Measurements from ENCODE around the gene CACNB2. TPM values are rescaled to one million over a fixed set of nuclear protein-coding genes. Genes with fewer than 3 reads are reported as not detected.

CACNB2 gene
- polyA plus RNA-seq, 2 donors: 3.8 to 5.1 TPM

DNA sequence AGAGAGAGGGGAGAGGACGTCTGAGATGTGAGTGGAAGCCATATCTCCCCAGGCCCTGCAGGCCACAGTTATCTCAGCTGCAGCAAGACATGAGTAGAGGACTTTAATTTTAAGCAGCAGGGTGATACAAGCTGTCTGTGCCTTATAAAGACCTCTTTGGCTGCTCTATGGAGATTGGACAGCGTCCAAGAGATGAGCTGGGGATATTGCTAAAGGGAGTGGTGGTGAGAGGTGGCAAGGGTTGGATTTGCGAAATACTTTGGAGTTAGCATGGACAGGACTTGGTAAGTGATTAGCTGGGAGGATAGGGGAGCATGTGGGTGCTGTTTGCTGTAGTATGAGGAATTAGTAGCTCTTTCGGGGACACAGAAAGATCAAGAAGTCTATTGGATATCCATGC, 191.8 kb downstream of the CACNB2 start:
- no peaks in the 10 kb centered on the region for H3K4me1 ChIP-seq (ENCODE audit: control insufficient read depth in 2 of 2, insufficient read depth in 2 of 2, low read length in 1 of 2)
- H3K27me3 ChIP-seq (ENCODE audit: control insufficient read depth in 1 of 2, insufficient read depth in 2 of 2, low read length in 2 of 2): no peaks in the 10 kb centered on the region
- no peaks in the 10 kb centered on the region for H3K36me3 ChIP-seq (ENCODE audit: control insufficient read depth in 2 of 2, insufficient read depth in 2 of 2, low read length in 1 of 2)
- peaks cover 0 to 3% of the 10 kb centered on the region in 2 donors for H3K9me3 ChIP-seq (ENCODE audit: control insufficient read depth in 2 of 2, insufficient read depth in 1 of 2, low read depth in 1 of 2, low read length in 1 of 2)
- no peak overlapping the region for H3K27ac ChIP-seq (ENCODE audit: low read depth in 2 of 2, low read length in 1 of 2)
- H3K4me3 ChIP-seq (ENCODE audit: low read depth in 1 of 2, low read length in 2 of 2): no peak overlapping the region
- WGBS, 2 donors: 72 to 83% methylated on average over 4 of the region's 4 CpGs

GRCh38 chr10:18332484-18332883, 192.3 kb downstream of the CACNB2 start:
- WGBS, 2 donors: 74 to 90% methylated on average over 1 of the region's 1 CpG
- Histone ChIP-seq H3K36me3 (ENCODE audit: control insufficient read depth in 2 of 2, insufficient read depth in 2 of 2, low read length in 1 of 2) (no peaks in the 10 kb centered on the region), H3K4me3 (ENCODE audit: low read depth in 1 of 2, low read length in 2 of 2) (no peak overlapping the region), H3K9me3 (ENCODE audit: control insufficient read depth in 2 of 2, insufficient read depth in 1 of 2, low read depth in 1 of 2, low read length in 1 of 2) (peaks cover 0 to 3% of the 10 kb centered on the region in 2 donors), H3K27ac (ENCODE audit: low read depth in 2 of 2, low read length in 1 of 2) (no peak overlapping the region), H3K4me1 (ENCODE audit: control insufficient read depth in 2 of 2, insufficient read depth in 2 of 2, low read length in 1 of 2) (no peaks in the 10 kb centered on the region), H3K27me3 (ENCODE audit: control insufficient read depth in 1 of 2, insufficient read depth in 2 of 2, low read length in 2 of 2) (no peaks in the 10 kb centered on the region)

GRCh38 chr10:18333621-18334020, 193.4 kb downstream of the CACNB2 start:
- no peak overlapping the region for H3K4me3 ChIP-seq (ENCODE audit: low read depth in 1 of 2, low read length in 2 of 2)
- no peaks in the 10 kb centered on the region for H3K27me3 ChIP-seq (ENCODE audit: control insufficient read depth in 1 of 2, insufficient read depth in 2 of 2, low read length in 2 of 2)
- H3K36me3 ChIP-seq (ENCODE audit: control insufficient read depth in 2 of 2, insufficient read depth in 2 of 2, low read length in 1 of 2): no peaks in the 10 kb centered on the region
- H3K27ac ChIP-seq (ENCODE audit: low read depth in 2 of 2, low read length in 1 of 2): no peak overlapping the region
- H3K4me1 ChIP-seq (ENCODE audit: control insufficient read depth in 2 of 2, insufficient read depth in 2 of 2, low read length in 1 of 2): no peaks in the 10 kb centered on the region
- H3K9me3 ChIP-seq (ENCODE audit: control insufficient read depth in 2 of 2, insufficient read depth in 1 of 2, low read depth in 1 of 2, low read length in 1 of 2): peaks cover 0 to 3% of the 10 kb centered on the region in 2 donors
- WGBS, 2 donors: 55 to 60% methylated on average over 5 of the region's 5 CpGs

DNA sequence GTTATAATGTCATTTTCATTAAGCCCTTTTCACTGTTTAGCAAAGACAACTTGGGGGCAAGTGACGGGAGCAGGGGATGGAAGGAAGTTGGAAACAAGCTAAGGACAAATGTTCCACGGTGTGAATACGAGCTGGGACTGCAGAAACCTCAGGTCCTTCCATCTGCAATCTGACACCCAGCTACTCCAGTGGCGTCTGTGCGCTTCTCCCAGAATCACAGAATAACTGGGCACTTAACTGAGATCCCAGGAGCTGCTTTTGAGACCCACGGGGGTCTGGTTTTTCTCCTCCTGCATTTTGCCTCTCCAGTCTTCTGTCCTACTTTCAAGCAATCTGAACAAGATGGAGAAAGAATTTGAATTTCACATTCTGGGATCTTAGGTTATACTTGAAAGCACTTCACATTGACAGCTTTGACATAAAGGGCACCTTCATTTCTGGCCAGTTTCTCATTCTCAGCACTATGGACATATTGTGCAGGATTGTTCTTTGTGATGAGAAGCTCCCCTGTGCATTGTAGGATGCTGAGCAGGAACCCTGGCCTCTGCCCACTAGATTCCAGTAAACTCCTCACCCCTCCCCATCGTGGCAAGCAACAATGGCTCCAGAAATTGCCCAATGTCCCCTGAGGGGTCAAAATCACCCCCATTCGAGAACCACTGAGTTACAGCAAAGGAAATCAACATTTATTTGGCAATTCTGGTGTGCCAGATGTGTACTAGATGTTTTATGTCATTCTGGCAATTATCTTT, 194.1 kb downstream of the CACNB2 start:
- WGBS, 2 donors: 45 to 48% methylated on average over 8 of the region's 8 CpGs
- Histone ChIP-seq H3K4me1 (ENCODE audit: control insufficient read depth in 2 of 2, insufficient read depth in 2 of 2, low read length in 1 of 2) (no peaks in the 10 kb centered on the region), H3K4me3 (ENCODE audit: low read depth in 1 of 2, low read length in 2 of 2) (no peak overlapping the region), H3K36me3 (ENCODE audit: control insufficient read depth in 2 of 2, insufficient read depth in 2 of 2, low read length in 1 of 2) (no peaks in the 10 kb centered on the region), H3K27ac (ENCODE audit: low read depth in 2 of 2, low read length in 1 of 2) (no peak overlapping the region), H3K27me3 (ENCODE audit: control insufficient read depth in 1 of 2, insufficient read depth in 2 of 2, low read length in 2 of 2) (no peaks in the 10 kb centered on the region), H3K9me3 (ENCODE audit: control insufficient read depth in 2 of 2, insufficient read depth in 1 of 2, low read depth in 1 of 2, low read length in 1 of 2) (peaks cover 0 to 3% of the 10 kb centered on the region in 2 donors)

DNA sequence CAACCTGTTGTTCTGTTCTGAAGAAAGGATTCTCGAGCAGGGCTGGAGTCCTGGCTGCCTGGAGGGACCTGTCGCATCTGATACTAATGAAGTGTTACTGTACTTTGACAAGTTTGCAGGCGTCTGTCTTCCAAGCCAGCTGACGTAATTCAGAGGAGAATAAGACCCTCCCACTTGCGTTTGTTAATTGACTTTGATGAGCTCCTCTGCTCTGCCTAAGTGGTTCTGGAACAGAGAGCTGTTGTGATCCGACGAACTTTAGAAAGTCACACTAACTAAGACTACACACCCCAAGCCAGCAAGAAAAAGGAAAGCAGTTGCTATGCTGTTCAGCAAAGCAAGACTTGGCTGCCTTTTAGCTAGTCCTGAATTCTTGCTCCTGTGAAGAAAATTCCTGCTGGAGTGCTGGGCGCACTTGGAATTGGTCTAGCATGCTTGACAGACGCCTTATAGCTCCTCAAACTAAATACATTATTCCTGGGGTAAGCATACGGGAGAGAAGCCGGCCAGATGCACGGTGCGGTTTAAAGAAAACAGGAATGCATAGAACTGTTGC, 200.3 kb downstream of the CACNB2 start:
- WGBS, 2 donors: 46 to 47% methylated on average over 13 of the region's 13 CpGs
- peak overlapping the region in 1 of 2 donors; percentile 31 for H3K4me3 ChIP-seq (ENCODE audit: low read depth in 1 of 2, low read length in 2 of 2)
- H3K4me1 ChIP-seq (ENCODE audit: control insufficient read depth in 2 of 2, insufficient read depth in 2 of 2, low read length in 1 of 2): no peaks in the 10 kb centered on the region
- H3K36me3 ChIP-seq (ENCODE audit: control insufficient read depth in 2 of 2, insufficient read depth in 2 of 2, low read length in 1 of 2): no peaks in the 10 kb centered on the region
- no peaks in the 10 kb centered on the region for H3K9me3 ChIP-seq (ENCODE audit: control insufficient read depth in 2 of 2, insufficient read depth in 1 of 2, low read depth in 1 of 2, low read length in 1 of 2)
- peak overlapping the region in 1 of 2 donors; percentile 31 for H3K27ac ChIP-seq (ENCODE audit: low read depth in 2 of 2, low read length in 1 of 2)
- no peaks in the 10 kb centered on the region for H3K27me3 ChIP-seq (ENCODE audit: control insufficient read depth in 1 of 2, insufficient read depth in 2 of 2, low read length in 2 of 2)

DNA sequence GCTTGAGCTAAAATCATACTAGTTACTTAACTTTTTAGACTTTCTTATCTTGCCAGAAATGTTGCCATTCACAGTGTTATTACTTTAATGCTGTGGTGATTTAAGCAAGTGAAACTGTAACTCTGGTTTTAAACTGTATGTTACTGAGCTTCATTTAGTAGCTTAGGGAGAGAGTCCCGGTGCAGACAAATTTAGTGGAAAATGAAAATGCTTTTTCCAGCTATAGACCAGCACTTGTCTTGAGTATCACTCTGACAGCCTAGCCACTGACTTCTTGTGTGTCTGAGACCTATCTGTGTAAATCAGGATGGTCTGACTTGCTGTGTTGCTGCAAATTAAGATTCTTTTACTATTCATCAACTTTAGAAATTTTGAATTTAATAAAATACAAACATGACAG, 200.8 kb downstream of the CACNB2 start:
- Histone ChIP-seq H3K4me1 (ENCODE audit: control insufficient read depth in 2 of 2, insufficient read depth in 2 of 2, low read length in 1 of 2) (no peaks in the 10 kb centered on the region), H3K4me3 (ENCODE audit: low read depth in 1 of 2, low read length in 2 of 2) (peak overlapping the region in 1 of 2 donors; percentile 31), H3K27me3 (ENCODE audit: control insufficient read depth in 1 of 2, insufficient read depth in 2 of 2, low read length in 2 of 2) (no peaks in the 10 kb centered on the region), H3K36me3 (ENCODE audit: control insufficient read depth in 2 of 2, insufficient read depth in 2 of 2, low read length in 1 of 2) (no peaks in the 10 kb centered on the region), H3K27ac (ENCODE audit: low read depth in 2 of 2, low read length in 1 of 2) (peak overlapping the region in 1 of 2 donors; percentile 31), H3K9me3 (ENCODE audit: control insufficient read depth in 2 of 2, insufficient read depth in 1 of 2, low read depth in 1 of 2, low read length in 1 of 2) (no peaks in the 10 kb centered on the region)
- WGBS, 2 donors: 59 to 62% methylated on average over 1 of the region's 1 CpG

- no peaks in the 10 kb centered on the region for H3K4me1 ChIP-seq (ENCODE audit: control insufficient read depth in 2 of 2, insufficient read depth in 2 of 2, low read length in 1 of 2)
- 71 to 72% methylated on average over 3 of the region's 3 CpGs for WGBS, 2 donors
- no peaks in the 10 kb centered on the region for H3K27me3 ChIP-seq (ENCODE audit: control insufficient read depth in 1 of 2, insufficient read depth in 2 of 2, low read length in 2 of 2)
- H3K4me3 ChIP-seq (ENCODE audit: low read depth in 1 of 2, low read length in 2 of 2): no peak overlapping the region
- H3K9me3 ChIP-seq (ENCODE audit: control insufficient read depth in 2 of 2, insufficient read depth in 1 of 2, low read depth in 1 of 2, low read length in 1 of 2): no peaks in the 10 kb centered on the region
- H3K27ac ChIP-seq (ENCODE audit: low read depth in 2 of 2, low read length in 1 of 2): no peak overlapping the region
- H3K36me3 ChIP-seq (ENCODE audit: control insufficient read depth in 2 of 2, insufficient read depth in 2 of 2, low read length in 1 of 2): no peaks in the 10 kb centered on the region
These were observed 203.3 kb downstream of the CACNB2 start for GRCh38 chr10:18343573-18343972.

DNA sequence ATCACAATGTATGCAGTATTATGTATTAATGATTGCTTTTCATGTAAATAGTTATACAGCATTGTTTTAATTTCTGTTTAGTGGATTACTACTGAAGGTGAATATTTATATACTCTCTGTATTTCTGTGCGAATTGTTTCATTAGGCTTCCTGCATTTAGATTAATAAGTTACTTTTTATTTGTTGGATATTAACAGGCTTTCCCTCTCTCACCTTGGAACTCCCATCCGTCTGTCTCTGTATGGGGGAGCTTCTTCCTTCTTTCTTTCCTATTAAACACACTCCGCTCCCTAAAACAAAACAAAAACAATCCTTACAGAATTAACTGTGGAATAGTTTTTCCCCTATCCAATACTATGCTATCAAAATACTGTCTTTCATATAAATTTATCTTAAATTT, 205.1 kb downstream of the CACNB2 start:
- 82 to 89% methylated on average over 3 of the region's 3 CpGs for WGBS, 2 donors

DNA sequence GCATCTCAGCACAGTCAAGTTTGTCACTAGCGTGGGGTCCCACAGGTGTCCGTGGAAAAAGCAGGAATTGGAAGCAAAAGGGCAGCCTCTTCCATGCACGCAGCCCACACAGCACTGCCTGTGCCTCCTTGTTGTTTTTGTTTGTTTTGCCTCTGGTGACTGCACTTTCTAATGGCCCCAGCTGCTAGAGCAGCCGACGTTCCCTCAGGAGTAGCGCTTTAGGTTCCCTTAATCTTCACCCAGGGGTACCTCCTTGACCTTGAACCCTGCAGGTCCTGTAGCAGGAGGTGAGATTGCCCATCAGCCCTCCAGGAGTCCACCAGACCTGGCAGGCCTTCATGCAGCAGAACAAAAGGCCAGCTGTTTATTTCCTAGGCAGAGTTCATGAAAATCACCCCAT, 210.1 kb downstream of the CACNB2 start:
- Histone ChIP-seq H3K4me3 (ENCODE audit: low read depth in 1 of 2, low read length in 2 of 2) (no peak overlapping the region), H3K9me3 (ENCODE audit: control insufficient read depth in 2 of 2, insufficient read depth in 1 of 2, low read depth in 1 of 2, low read length in 1 of 2) (no peaks in the 10 kb centered on the region), H3K36me3 (ENCODE audit: control insufficient read depth in 2 of 2, insufficient read depth in 2 of 2, low read length in 1 of 2) (no peaks in the 10 kb centered on the region), H3K27me3 (ENCODE audit: control insufficient read depth in 1 of 2, insufficient read depth in 2 of 2, low read length in 2 of 2) (no peaks in the 10 kb centered on the region), H3K27ac (ENCODE audit: low read depth in 2 of 2, low read length in 1 of 2) (no peak overlapping the region), H3K4me1 (ENCODE audit: control insufficient read depth in 2 of 2, insufficient read depth in 2 of 2, low read length in 1 of 2) (peaks cover 0 to 2% of the 10 kb centered on the region in 2 donors)
- WGBS, 2 donors: 66 to 74% methylated on average over 6 of the region's 6 CpGs

More for the DNA sequence above, 205.1 kb downstream of the CACNB2 start:
- H3K9me3 ChIP-seq (ENCODE audit: control insufficient read depth in 2 of 2, insufficient read depth in 1 of 2, low read depth in 1 of 2, low read length in 1 of 2): no peaks in the 10 kb centered on the region
- H3K4me3 ChIP-seq (ENCODE audit: low read depth in 1 of 2, low read length in 2 of 2): no peak overlapping the region
- no peak overlapping the region for H3K27ac ChIP-seq (ENCODE audit: low read depth in 2 of 2, low read length in 1 of 2)
- no peaks in the 10 kb centered on the region for H3K4me1 ChIP-seq (ENCODE audit: control insufficient read depth in 2 of 2, insufficient read depth in 2 of 2, low read length in 1 of 2)
- H3K27me3 ChIP-seq (ENCODE audit: control insufficient read depth in 1 of 2, insufficient read depth in 2 of 2, low read length in 2 of 2): no peaks in the 10 kb centered on the region
- H3K36me3 ChIP-seq (ENCODE audit: control insufficient read depth in 2 of 2, insufficient read depth in 2 of 2, low read length in 1 of 2): no peaks in the 10 kb centered on the region

DNA sequence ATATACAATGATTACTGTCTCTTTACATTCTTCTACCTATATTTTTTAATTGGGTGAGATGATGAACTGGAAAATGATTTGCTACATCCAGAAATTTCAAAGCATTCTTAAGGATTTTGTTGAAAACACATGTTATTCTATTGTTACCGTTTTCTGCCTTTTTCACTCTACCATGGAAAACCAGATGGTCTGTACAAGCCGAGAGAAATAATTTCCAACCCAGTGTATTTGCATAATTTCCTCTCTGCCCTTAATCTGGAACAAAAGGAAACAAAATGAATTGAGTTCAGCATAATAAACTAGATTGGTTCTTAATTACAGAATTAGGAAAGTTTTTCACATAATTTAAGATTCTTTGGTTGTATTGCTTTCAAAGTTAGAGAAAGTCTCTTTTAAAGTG, 211.2 kb downstream of the CACNB2 start:
- Histone ChIP-seq H3K9me3 (ENCODE audit: control insufficient read depth in 2 of 2, insufficient read depth in 1 of 2, low read depth in 1 of 2, low read length in 1 of 2) (no peaks in the 10 kb centered on the region), H3K4me1 (ENCODE audit: control insufficient read depth in 2 of 2, insufficient read depth in 2 of 2, low read length in 1 of 2) (peaks cover 0 to 2% of the 10 kb centered on the region in 2 donors), H3K27me3 (ENCODE audit: control insufficient read depth in 1 of 2, insufficient read depth in 2 of 2, low read length in 2 of 2) (no peaks in the 10 kb centered on the region), H3K36me3 (ENCODE audit: control insufficient read depth in 2 of 2, insufficient read depth in 2 of 2, low read length in 1 of 2) (no peaks in the 10 kb centered on the region), H3K27ac (ENCODE audit: low read depth in 2 of 2, low read length in 1 of 2) (no peak overlapping the region), H3K4me3 (ENCODE audit: low read depth in 1 of 2, low read length in 2 of 2) (no peak overlapping the region)
- WGBS, 2 donors: 54 to 58% methylated on average over 2 of the region's 2 CpGs

Data from esophagus (tissue), 2 donors.